ENCODE measurements around the gene GSE1.
A peak's percentile ranks its signal among the peaks of the same experiment; 100 is the strongest.

The GSE1 gene

DNA sequence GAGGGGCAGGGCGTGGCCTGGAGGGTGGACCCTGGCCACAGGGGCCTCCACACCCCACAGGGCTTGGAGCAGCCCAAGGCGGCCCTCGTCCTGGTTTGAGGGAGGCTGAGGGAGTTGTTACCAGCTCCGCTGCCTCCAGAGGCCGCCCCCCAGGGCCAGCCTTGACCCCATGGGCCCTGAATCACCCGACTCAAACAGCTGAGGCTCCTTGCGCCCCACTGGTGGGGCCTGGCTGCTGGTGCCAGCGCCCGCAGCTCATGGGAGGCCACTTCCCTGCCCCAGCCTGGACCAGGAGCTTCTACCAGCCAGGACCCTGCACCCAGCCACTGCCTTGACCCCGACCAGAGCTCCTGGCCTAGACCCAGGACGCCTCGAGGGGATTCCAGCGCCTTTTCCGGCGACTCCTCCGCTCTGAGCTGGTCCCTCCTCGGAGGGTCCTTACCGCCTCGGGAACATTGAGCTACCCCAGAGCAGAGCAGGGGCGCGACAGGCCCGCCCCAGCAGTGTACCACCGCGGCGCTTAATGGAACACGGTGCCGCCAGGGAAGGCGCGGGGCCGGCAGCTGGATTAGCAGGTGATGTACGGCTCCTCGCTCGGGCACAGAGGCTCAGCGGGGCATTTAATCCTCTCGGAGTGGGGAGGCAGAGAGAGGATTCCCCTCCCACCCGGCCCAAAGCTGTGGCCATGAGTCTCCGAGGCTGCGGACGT is 37.2 kb downstream of the GSE1 start:
- Histone ChIP-seq H3K9ac (ENCODE audit: low read depth, low read length) (no peak overlapping the region), H3K4me3 (ENCODE audit: low read length) (no peak overlapping the region), H3K9me3 (replicated peaks; ENCODE audit: low read length) (no peaks in the 10 kb centered on the region), H3K4me1 (ENCODE audit: control insufficient read depth, insufficient read depth, low read length) (peaks cover 21% of the 10 kb centered on the region), H3K36me3 (ENCODE audit: insufficient read depth, low read length) (peaks cover 6% of the 10 kb centered on the region), H3K27me3 (ENCODE audit: control insufficient read depth, insufficient read depth, low read length) (no peaks in the 10 kb centered on the region), H3K4me2 (ENCODE audit: low read length) (no peak overlapping the region)

GRCh38 chr16:85650844-85651628 is 37.9 kb downstream of the GSE1 start:
- no peak overlapping the region for H3K9ac ChIP-seq (ENCODE audit: low read depth, low read length)
- no peaks in the 10 kb centered on the region for H3K9me3 ChIP-seq (replicated peaks; ENCODE audit: low read length)
- H3K4me3 ChIP-seq (ENCODE audit: low read length) = no peak overlapping the region
- H3K4me2 ChIP-seq (ENCODE audit: low read length) = no peak overlapping the region
- H3K4me1 ChIP-seq (ENCODE audit: control insufficient read depth, insufficient read depth, low read length) = peaks cover 21% of the 10 kb centered on the region
- peaks cover 12% of the 10 kb centered on the region for H3K36me3 ChIP-seq (ENCODE audit: insufficient read depth, low read length)
- H3K27me3 ChIP-seq (ENCODE audit: control insufficient read depth, insufficient read depth, low read length) = no peaks in the 10 kb centered on the region

DNA sequence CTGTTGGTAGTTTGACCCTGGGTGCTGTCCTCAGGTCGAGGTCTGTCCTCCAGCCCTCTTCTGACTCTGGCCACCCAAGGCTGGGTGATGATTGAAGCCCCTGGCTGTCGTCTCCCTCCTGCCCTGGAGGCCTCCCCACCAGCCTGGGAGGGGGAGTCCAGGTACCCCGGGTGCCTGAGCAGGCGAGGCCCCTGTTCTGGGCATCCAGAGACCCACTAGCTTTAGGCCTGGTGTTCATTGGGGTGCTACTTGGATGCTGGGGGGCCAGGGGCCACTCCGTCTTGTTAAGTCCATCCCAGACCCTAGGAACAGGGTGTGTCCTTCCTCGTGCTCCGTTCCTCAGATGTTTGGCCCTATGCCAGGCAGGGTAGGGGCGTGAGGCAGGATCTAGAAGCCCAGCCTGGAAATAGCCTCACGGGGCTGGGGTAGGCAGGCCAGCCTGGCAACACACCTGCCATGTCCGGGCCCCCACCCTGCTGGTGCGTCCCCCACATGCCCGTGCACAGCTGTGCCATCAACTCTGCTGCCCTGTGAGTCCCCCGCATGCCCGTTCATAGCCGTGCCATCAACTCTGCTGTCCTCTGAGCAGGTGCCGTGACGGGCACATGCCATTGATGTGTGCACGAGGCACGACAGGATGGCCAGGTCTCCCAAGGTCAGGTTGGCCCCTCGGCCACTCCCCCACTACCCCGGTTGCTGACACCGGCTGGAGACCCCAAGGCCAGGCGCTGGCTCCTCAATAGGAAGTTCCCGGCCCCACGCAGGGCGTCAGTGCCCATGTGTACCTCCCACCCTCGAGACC is 38.7 kb downstream of the GSE1 start:
- Histone ChIP-seq H3K9me3 (replicated peaks; ENCODE audit: low read length) (no peaks in the 10 kb centered on the region), H3K9ac (ENCODE audit: low read depth, low read length) (no peak overlapping the region), H3K36me3 (ENCODE audit: insufficient read depth, low read length) (peaks cover 19% of the 10 kb centered on the region), H3K27me3 (ENCODE audit: control insufficient read depth, insufficient read depth, low read length) (no peaks in the 10 kb centered on the region), H3K4me2 (ENCODE audit: low read length) (no peak overlapping the region), H3K4me1 (ENCODE audit: control insufficient read depth, insufficient read depth, low read length) (peaks cover 27% of the 10 kb centered on the region), H3K4me3 (ENCODE audit: low read length) (no peak overlapping the region)

- Histone ChIP-seq H3K9ac (ENCODE audit: low read depth, low read length) (no peak overlapping the region), H3K4me1 (ENCODE audit: control insufficient read depth, insufficient read depth, low read length) (peaks cover 32% of the 10 kb centered on the region), H3K4me3 (ENCODE audit: low read length) (no peak overlapping the region), H3K27me3 (ENCODE audit: control insufficient read depth, insufficient read depth, low read length) (no peaks in the 10 kb centered on the region), H3K4me2 (ENCODE audit: low read length) (peak overlapping the region; percentile 29), H3K9me3 (replicated peaks; ENCODE audit: low read length) (no peaks in the 10 kb centered on the region), H3K36me3 (ENCODE audit: insufficient read depth, low read length) (peaks cover 23% of the 10 kb centered on the region)
These were observed 39.5 kb downstream of the GSE1 start for GRCh38 chr16:85652431-85653221.

GRCh38 chr16:85653290-85653891 is 40.3 kb downstream of the GSE1 start:
- Histone ChIP-seq H3K9me3 (replicated peaks; ENCODE audit: low read length) (no peaks in the 10 kb centered on the region), H3K4me3 (ENCODE audit: low read length) (no peak overlapping the region), H3K9ac (ENCODE audit: low read depth, low read length) (no peak overlapping the region), H3K27me3 (ENCODE audit: control insufficient read depth, insufficient read depth, low read length) (no peaks in the 10 kb centered on the region), H3K4me1 (ENCODE audit: control insufficient read depth, insufficient read depth, low read length) (peaks cover 32% of the 10 kb centered on the region), H3K36me3 (ENCODE audit: insufficient read depth, low read length) (peaks cover 30% of the 10 kb centered on the region), H3K4me2 (ENCODE audit: low read length) (no peak overlapping the region)

- H3K4me1 ChIP-seq (ENCODE audit: control insufficient read depth, insufficient read depth, low read length) = peaks cover 32% of the 10 kb centered on the region
- H3K9ac ChIP-seq (ENCODE audit: low read depth, low read length) = no peak overlapping the region
These were observed 41.4 kb downstream of the GSE1 start for GRCh38 chr16:85654251-85655095.

DNA sequence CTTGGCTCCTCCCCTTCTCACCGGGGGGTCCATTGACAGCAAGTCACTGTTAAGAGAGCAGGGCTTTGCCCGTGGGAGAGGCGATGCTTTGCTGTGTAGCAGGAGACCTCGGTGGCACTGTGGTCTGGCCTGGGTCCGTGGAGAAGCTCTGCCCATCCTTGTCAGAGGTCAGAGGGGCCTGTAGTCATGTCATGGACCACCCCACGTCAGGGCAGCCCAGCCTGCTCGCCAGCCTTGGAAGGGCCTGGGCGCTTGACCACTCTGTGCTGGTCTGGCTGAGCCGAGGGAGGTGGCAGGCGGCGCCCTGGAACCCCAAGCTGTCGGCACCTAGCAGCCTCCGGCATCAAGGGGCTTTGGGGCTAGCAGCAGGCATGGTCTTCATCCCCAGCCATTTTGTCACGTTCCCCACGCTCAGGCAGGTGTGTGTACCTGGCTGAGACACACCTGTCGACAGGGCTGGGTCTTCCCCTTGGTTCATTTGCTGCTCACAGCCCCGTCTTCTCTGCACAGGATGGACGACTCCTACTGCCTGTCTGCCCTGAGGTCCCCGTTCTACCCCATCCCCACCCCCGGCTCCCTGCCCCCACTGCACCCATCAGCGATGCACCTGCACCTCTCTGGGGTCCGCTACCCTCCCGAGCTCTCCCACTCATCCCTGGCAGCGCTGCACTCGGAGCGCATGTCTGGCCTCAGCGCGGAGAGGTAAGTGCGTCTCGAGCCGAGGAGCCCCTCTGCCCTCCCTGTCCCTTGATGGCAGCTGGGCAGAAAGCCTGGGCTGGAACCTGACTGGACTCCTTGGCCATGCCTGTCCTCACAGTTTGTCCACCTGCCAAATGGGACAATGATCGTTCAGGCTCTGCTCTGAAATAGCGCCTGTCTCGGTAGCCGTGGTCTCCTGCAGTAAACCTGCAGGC is 42.4 kb downstream of the GSE1 start:
- Histone ChIP-seq H3K9ac (ENCODE audit: low read depth, low read length) (no peak overlapping the region), H3K9me3 (replicated peaks; ENCODE audit: low read length) (no peaks in the 10 kb centered on the region), H3K4me1 (ENCODE audit: control insufficient read depth, insufficient read depth, low read length) (peaks cover 32% of the 10 kb centered on the region), H3K4me3 (ENCODE audit: low read length) (no peak overlapping the region), H3K36me3 (ENCODE audit: insufficient read depth, low read length) (peaks cover 46% of the 10 kb centered on the region), H3K27me3 (ENCODE audit: control insufficient read depth, insufficient read depth, low read length) (no peaks in the 10 kb centered on the region), H3K4me2 (ENCODE audit: low read length) (no peak overlapping the region)

More at GRCh38 chr16:85654251-85655095, 41.4 kb downstream of the GSE1 start:
- Histone ChIP-seq H3K4me3 (ENCODE audit: low read length) (no peak overlapping the region), H3K9me3 (replicated peaks; ENCODE audit: low read length) (no peaks in the 10 kb centered on the region), H3K27me3 (ENCODE audit: control insufficient read depth, insufficient read depth, low read length) (no peaks in the 10 kb centered on the region), H3K4me2 (ENCODE audit: low read length) (no peak overlapping the region), H3K36me3 (ENCODE audit: insufficient read depth, low read length) (peaks cover 41% of the 10 kb centered on the region)

DNA sequence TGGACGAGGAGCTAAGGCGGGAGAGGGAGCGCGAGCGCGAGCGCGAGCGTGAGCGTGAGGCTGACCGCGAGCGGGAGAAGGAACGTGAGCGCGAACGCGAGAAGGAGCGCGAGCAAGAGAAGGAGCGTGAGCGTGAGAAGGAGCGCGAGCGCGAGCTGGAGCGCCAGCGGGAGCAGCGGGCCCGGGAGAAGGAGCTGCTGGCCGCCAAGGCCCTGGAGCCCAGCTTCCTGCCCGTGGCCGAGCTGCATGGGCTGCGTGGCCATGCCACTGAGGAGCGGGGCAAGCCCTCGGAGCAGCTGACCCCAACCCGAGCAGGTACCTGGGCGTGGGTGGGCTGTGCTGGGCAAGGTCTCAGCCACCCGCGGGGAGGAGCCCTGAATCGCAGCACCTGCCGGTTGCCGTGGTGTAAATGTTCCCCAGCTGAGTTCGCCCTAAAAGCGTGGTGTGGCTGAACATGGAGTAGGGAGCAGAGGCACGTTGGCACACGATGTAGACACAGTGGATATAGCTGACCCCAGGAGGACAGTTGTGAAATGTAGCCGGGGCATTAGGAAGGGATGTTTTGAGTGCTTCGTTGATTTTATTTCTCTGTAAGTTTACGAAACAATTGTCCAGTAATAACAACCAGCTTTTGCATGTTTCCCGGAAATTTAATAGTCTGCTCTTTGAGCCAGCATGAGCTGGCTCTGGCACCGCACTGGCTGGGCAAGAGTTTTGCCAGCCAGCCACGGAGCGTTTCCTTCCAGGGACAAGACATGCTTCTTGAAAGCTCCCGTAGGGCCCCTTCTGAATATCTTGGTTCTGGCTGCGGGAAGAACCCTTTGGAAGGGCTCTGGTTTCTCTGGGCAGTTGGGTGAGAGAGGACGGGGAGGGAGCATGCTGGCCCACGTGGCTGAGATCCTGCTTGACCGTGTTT is 43.5 kb downstream of the GSE1 start:
- Histone ChIP-seq H3K4me3 (ENCODE audit: low read length) (no peak overlapping the region), H3K27me3 (ENCODE audit: control insufficient read depth, insufficient read depth, low read length) (no peaks in the 10 kb centered on the region), H3K4me1 (ENCODE audit: control insufficient read depth, insufficient read depth, low read length) (peaks cover 31% of the 10 kb centered on the region), H3K36me3 (ENCODE audit: insufficient read depth, low read length) (peaks cover 46% of the 10 kb centered on the region), H3K4me2 (ENCODE audit: low read length) (no peak overlapping the region), H3K9ac (ENCODE audit: low read depth, low read length) (no peak overlapping the region), H3K9me3 (replicated peaks; ENCODE audit: low read length) (no peaks in the 10 kb centered on the region)

- no peak overlapping the region for H3K4me3 ChIP-seq (ENCODE audit: low read length)
- no peaks in the 10 kb centered on the region for H3K9me3 ChIP-seq (replicated peaks; ENCODE audit: low read length)
- no peak overlapping the region for H3K9ac ChIP-seq (ENCODE audit: low read depth, low read length)
- H3K27me3 ChIP-seq (ENCODE audit: control insufficient read depth, insufficient read depth, low read length) = no peaks in the 10 kb centered on the region
- H3K4me1 ChIP-seq (ENCODE audit: control insufficient read depth, insufficient read depth, low read length) = peaks cover 25% of the 10 kb centered on the region
- H3K4me2 ChIP-seq (ENCODE audit: low read length) = no peak overlapping the region
- H3K36me3 ChIP-seq (ENCODE audit: insufficient read depth, low read length) = peaks cover 48% of the 10 kb centered on the region
These were observed 44.1 kb downstream of the GSE1 start for GRCh38 chr16:85657267-85657650.

Data from skeletal muscle satellite cell (primary cell).